ELR (cell line): Measurements from ENCODE around the gene P4HA3.

ENCODE experiments used
- DNase-seq: peaks from one replicate; pipeline ENCODE4 v3.0.0-alpha.2; 2015; ENCODE audit warnings: low read depth

The P4HA3 gene

GRCh38 chr11:74316772-74317505 lies 5.5 kb upstream of the P4HA3 start:
- DNase-seq = peak; percentile 13

GRCh38 chr11:74312326-74312725 lies 886 bp upstream of the P4HA3 start:
- DNase-seq = no peak

- DNase-seq = no peak
These were observed 583 bp downstream of the P4HA3 start for GRCh38 chr11:74310857-74311256.

DNA sequence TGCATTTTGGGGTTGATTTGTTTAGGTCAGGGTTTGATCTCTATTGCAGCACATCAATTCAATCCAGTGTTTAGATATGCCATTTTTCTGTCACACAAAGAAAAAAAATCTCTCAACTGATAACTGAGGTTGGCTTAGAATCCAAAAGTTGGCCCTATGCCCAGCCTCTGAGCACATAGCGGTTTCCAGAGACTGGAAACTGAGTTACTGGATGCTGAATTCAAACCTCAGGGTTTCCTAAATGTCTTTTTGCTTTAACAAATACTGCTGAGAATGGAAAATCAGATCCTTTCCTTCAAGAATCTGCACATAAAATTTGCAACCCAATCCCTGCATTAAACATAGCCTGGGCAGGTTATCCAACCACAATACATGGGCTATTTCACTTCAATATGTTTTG lies 4.0 kb downstream of the P4HA3 start:
- no peak for DNase-seq

DNA sequence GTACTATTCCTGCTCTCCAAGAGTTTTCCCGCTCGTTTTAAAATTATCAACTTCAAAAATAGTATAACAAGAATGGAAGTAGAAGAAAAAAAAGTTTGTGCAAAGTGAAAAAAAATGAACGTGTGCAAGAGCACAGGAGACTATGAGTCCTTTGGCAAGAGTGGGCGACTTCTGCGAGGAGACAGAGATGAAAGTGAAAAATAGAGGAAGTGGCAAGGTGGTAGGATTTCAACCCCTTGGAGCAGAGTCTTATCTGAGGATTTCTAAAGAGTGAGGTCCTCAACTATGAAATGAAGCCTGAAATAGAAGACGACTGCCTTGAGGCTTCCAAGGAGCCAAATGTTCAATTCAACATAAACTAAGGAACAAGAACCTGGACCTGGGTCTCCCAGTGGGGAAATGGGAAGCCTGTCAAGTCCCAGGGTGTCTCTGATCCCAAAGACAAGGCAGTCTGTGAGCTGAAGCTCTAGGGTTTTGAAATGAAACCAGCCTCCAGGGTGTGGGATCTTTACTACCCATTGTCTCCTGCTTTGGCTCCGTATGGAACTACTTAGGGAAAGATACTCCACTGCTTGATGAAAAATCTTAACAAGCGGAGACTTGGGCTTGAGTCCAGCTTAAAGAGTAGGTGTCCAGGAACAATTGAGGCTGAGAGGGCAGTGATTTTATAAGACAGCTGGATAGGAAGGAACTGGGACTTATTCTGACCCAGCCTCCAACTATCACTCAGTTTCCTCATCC lies 4.8 kb downstream of the P4HA3 start:
- DNase-seq = no peak

GRCh38 chr11:74299015-74299414 lies 12.4 kb downstream of the P4HA3 start:
- DNase-seq = no peak

DNA sequence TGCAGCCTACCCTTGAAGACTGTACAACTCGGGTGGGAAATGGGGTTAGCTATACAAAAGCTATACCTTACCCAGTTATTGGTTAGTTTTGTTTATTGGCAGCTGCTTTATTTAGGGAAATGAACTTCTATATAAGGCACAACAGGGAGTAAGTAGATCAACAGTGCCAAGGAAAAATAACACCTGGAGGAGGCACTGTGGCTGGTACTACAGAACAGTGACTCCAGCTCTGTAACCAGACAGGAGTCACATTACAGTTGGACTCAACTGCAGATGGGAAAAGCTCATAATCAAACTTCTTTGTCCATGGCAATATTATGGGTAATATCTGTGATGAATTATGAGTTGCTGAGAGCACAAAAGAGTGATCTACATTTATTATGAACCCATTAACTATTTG lies 14.0 kb downstream of the P4HA3 start:
- no peak for DNase-seq

GRCh38 chr11:74288911-74289310 lies 22.5 kb downstream of the P4HA3 start:
- DNase-seq = no peak

GRCh38 chr11:74288161-74288560 lies 23.3 kb downstream of the P4HA3 start:
- peak; percentile 94 for DNase-seq

DNA sequence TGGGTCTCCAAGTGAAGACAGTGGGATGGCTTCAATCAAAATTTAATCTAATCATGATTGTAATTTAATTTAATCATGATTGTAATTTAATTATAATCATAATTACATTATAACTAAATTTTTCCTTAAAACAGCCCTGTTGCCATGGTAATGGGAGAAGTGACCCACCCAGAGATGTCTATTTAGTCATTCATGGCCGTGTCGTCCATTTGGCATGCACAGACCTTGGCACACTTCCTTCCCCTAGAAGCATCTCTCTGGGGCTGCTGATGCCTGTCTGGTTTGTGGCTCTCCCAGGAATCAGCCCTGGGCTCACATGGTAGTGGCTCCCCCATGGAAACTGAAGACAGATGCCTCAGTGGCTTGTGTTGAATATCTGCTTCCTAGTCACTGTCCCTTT lies 27.0 kb downstream of the P4HA3 start:
- DNase-seq = peak; percentile 34

- DNase-seq = no peak
These were observed 27.8 kb downstream of the P4HA3 start for GRCh38 chr11:74283580-74284180.

GRCh38 chr11:74282914-74283371 lies 28.5 kb downstream of the P4HA3 start:
- DNase-seq = peak; percentile 25

DNA sequence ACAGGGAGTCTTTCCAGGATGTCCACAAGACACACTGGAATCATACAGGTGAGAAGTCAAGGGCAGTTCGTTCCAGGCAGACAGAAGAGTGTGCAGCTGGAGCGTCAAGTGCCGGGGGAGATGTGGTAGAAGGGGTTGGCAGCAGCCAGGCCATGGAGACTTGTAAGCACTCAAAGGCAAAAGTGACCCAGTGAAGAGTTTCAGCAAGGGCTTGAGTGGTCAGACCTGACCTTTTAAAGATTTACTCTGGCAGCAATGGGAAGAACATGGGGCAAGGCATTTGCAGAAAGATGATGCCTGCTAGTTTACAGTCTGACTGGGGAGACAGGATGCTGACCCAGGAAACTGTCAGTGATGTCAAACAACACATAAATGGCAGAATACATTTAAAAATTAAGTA lies 29.0 kb downstream of the P4HA3 start:
- DNase-seq = no peak

DNA sequence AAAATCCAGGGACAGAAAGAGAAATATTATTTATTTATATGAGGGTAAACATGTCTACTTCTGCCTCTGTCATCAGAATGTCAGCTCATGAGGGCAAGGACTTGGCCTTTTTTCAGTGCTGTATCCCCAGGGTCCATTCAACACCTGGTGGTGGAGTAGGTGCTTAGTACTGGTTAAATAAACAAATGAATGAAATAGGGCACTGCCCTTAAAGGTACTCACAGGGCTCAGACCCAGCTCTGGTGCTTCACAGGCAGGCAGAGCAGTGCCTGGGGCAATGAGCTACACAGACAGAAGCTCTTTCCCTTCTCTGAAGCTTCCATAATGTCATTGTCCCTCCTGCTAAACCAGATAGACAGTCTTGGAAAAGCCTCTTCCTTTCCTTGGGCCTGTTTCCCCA lies 30.9 kb downstream of the P4HA3 start:
- no peak for DNase-seq

- DNase-seq = no peak
These were observed 32.2 kb downstream of the P4HA3 start for GRCh38 chr11:74279256-74279655.

GRCh38 chr11:74278721-74279161 lies 32.7 kb downstream of the P4HA3 start:
- peak; percentile 87 for DNase-seq

- DNase-seq = no peak
These were observed 33.3 kb downstream of the P4HA3 start for GRCh38 chr11:74278103-74278502.

- peak; percentile 35 for DNase-seq
These were observed 34.9 kb downstream of the P4HA3 start for GRCh38 chr11:74276581-74276980.

DNA sequence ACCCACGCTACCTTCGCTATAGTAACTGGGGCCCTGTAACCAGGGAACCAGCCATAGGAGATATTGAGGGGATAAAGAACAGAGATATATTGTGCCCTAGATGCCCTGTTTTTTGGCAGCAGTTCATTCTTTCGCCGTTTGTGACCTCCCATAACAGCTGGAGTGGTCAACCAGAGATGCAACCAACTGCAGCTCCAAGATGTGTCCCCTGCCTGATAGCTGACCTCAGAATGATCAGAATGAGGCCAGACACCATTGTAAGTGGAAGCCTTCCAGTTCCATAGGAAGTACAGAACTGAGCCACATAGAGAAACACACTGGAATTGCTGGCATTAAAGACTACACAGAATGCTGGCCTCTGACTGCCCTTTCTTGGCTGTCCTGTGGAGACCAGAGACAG lies 39.2 kb downstream of the P4HA3 start:
- DNase-seq = no peak

DNA sequence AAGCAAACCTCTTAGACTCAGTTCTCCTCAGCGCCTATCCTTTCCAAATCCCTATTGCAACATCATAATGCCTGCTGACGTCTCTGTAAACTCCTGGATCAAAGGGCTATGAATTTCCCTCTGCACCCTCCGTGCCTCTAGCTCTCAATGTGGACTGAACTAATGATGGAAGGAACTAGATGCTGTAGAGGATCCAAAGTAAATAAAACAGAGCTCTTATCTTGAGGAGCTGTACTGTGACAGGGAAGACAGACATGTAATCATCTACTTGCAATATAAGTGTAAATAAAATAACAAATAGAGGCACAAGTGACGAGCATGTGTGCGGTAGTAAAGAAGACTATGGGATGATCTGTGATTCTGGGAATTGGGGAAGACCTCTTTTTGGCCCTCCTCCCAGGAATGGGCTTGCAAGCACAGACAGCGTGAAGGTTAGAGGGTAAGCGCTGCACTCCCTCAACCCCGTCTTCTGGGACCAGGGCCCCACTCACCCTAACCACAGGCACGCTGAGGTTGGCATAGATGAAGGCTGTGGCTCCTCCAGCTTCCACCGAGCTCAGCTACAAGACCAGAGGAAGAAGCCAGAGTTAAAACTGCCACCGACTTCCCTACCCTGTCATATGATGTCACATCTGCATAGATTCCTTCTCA lies 42.2 kb downstream of the P4HA3 start:
- no peak for DNase-seq

GRCh38 chr11:74268456-74268855 lies 43.0 kb downstream of the P4HA3 start:
- DNase-seq = no peak

DNA sequence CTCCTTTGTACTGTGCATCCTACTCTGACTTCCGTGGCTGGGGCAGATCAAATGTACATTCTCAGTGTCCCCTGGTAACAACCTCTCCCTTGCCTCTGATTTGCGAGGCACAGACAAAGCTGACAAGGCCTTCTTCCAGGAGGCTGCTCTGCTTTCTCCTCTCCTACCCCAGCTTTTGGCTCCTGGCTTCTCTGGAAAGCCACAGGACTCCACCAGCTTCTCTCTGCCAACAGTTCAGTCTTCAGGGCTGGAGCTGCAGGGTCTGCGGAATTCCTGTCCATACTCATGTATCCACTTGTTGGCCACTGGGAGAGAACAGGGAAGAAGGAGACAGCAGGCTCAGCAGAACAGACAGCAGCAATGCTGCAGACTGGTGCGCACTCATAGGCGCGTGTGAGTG lies 44.4 kb downstream of the P4HA3 start:
- no peak for DNase-seq

DNA sequence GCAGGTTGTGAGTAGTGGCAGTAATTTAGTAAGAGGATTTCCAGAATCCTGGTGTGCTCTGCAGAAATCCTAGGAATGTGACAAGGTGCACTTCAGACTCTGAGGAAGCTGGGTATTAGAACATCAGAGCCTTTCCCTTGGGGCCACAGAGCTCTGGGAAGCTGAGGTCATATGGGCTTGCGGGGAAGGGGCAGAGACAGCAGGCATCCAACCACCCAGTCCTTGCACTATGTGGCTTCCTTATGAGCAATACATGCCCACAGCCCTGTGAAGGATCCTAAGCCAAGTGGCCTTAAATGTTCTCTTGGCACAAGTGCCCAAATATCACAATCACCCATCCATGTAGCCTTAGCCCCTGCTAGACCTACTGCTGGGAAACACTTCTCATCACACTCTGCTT lies 46.2 kb downstream of the P4HA3 start:
- DNase-seq = no peak
